A673 (cell line): ENCODE results near the gene HERC4. TPM values are rescaled to one million over a fixed set of nuclear protein-coding genes. Genes with fewer than 3 reads are reported as not detected.

ENCODE experiments used
- BruUV-seq: library from RNA; stranded (reverse); fragments of 400-500 nt; replicated peaks from 2 replicates; lab custom pipeline; 2021; lab: Mats Ljungman, UMichigan
- CTCF ChIA-PET: fragments of 300-600 bp; sonication (Branson Sonifier 250); formaldehyde crosslinking; loops from one replicate; lab custom pipeline; 2022; ENCODE audit warnings: antibody characterized with exemption; lab: Charles Lee
- POLR2A ChIA-PET: fragments of 300-600 bp; sonication (Branson Sonifier 250); formaldehyde crosslinking; loops from one replicate; lab custom pipeline; 2022; ENCODE audit warnings: antibody characterized with exemption; ENCODE audit not compliant: low non-redundant PET; lab: Charles Lee
- DNase-seq: peaks from one replicate; pipeline ENCODE4 v3.0.0-alpha.2; 2015; ENCODE audit warnings: low spot score
- H3K27ac ChIP-seq: fragments of 200-600 bp; sonication (generic); 2 replicates; pipeline ENCODE4 v1.5.1; 2016; ENCODE audit warnings: mixed run types, low read depth, mild to moderate bottlenecking, mixed read lengths, antibody characterized with exemption, low read length; ENCODE audit not compliant: poor library complexity, severe bottlenecking
- H3K27me3 ChIP-seq: fragments of 200-600 bp; sonication (generic); replicated peaks from 2 replicates; pipeline ENCODE4 v1.6.1; 2017; ENCODE audit warnings: mixed run types, low read depth, mild to moderate bottlenecking, mixed read lengths, antibody characterized with exemption, low read length; ENCODE audit not compliant: insufficient read depth, poor library complexity
- H3K36me3 ChIP-seq: fragments of 200-600 bp; sonication (generic); 2 replicates; pipeline ENCODE4 v1.6.1; 2016; ENCODE audit warnings: mixed run types, mild to moderate bottlenecking, mixed read lengths, antibody characterized with exemption, low read length; ENCODE audit not compliant: insufficient read depth, poor library complexity, severe bottlenecking
- H3K4me1 ChIP-seq: fragments of 200-600 bp; sonication (generic); 2 replicates; pipeline ENCODE4 v1.6.1; 2017; ENCODE audit warnings: mixed run types, mild to moderate bottlenecking, mixed read lengths, antibody characterized with exemption, low read length; ENCODE audit not compliant: insufficient read depth, poor library complexity, severe bottlenecking
- H3K4me3 ChIP-seq: fragments of 200-600 bp; sonication (generic); 2 replicates; pipeline ENCODE4 v1.5.1; 2016; ENCODE audit warnings: low read depth, mixed run types, mild to moderate bottlenecking, mixed read lengths, low read length; ENCODE audit not compliant: poor library complexity, severe bottlenecking
- H3K9me3 ChIP-seq: fragments of 200-600 bp; sonication (generic); 2 replicates; pipeline ENCODE4 v1.6.1; 2016; ENCODE audit warnings: mixed run types, low read depth, mild to moderate bottlenecking, mixed read lengths, antibody characterized with exemption, low read length; ENCODE audit not compliant: poor library complexity, severe bottlenecking
- CTCF ChIP-seq: fragments of 300-800, 200-600 bp; sonication (generic); conservative IDR thresholded peaks from 2 replicates; pipeline ENCODE4 v1.5.1; 2017; ENCODE audit warnings: low read depth, mild to moderate bottlenecking, antibody characterized with exemption, low read length, moderate library complexity, mixed read lengths
- EZH2 ChIP-seq: fragments of 200-600 bp; sonication (generic); IDR thresholded peaks from 2 replicates; pipeline ENCODE4 v1.6.1; 2017; ENCODE audit warnings: borderline replicate concordance, low read depth, mild to moderate bottlenecking, mixed read lengths, antibody characterized with exemption, low read length; ENCODE audit not compliant: poor library complexity, severe bottlenecking
- intact Hi-C: fragments of 100-400 bp; cut with micrococcal nuclease; formaldehyde crosslinking; loops from one replicate; pipeline ENCODE4 v1.10.0; 2022; ENCODE audit not compliant: unreplicated experiment
- total RNA-seq: library from RNA; stranded (reverse); gene quantifications from 2 replicates; pipeline ENCODE4 v1.2.3, GENCODE V29; 2021

The HERC4 gene
- total RNA-seq, 1 experiment from 2014 or later, result 52.2 TPM

DNA sequence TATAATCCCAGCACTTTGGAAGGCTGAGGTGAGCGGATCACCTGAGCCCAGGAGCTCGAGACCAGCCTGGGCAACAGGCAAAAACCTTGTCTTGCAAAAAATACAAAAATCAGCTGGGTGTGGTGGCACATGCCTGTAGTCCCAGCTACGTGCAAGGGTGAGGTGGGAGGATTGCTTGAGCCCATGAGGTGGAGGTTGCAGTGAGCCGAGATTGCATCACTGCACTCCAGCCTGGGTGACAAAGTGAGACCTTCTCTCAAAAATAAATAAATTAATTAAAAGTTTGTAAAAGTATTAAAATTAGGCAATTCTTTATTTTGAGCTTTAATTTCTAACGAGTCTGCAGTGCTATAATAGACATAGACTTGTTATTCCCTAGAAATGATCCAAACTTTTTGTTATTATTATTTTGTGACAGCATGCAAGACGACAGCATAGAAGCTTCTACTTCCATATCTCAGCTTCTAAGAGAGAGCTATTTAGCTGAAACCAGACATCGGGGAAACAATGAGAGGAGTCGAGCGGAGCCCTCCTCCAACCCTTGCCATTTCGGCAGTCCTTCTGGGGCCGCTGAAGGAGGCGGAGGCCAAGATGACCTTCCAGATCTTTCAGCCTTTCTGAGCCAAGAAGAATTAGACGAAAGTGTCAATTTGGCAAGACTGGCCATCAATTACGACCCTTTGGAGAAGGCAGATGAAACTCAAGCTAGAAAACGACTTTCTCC lies 46.1 kb upstream of the HERC4 start:
- CTCF ChIA-PET, result no interaction called here
- Histone ChIP-seq H3K36me3 (no peaks in the 10 kb centered on the region), H3K9me3 (no peaks in the 10 kb centered on the region), H3K4me3 (no peak overlapping the region), H3K27me3 (no peaks in the 10 kb centered on the region), H3K27ac (no peak overlapping the region), H3K4me1 (peaks cover 16% of the 10 kb centered on the region)
- TF ChIP-seq EZH2 (no peak), CTCF (no peak)
- no peak for DNase-seq
- intact Hi-C loops, result no loop called here
- BruUV-seq, result no TSS peak
- POLR2A ChIA-PET, result interaction anchor here (0.6 kb wide), 1 partner anchor 774 kb away, joined by 3 read pairs; no protein-coding TSS in a partner anchor

DNA sequence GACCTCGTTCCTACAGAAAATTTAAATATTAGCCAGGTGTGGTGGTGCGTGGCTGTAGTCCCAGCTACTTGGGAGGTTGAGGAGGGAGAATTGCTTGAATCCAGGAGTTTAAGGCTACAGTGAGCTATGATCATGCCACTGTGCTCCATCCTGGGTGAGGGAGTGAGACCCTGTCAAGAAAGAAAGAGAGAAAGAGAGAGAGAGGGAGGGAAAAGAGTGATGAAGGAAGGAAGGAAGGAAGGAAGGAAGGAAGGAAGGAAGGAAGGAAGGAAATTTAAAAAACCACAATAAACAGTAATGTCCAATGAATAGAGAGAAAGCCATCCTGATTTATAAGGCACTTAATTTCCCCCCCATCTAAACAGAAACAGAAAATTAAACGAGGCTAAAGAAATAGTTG lies 43.6 kb upstream of the HERC4 start:
- H3K9me3 ChIP-seq, result no peaks in the 10 kb centered on the region
- ChIA-PET POLR2A (no interaction called here), CTCF (no interaction called here)
- intact Hi-C loops, result no loop called here
- H3K4me3 ChIP-seq, result no peak overlapping the region
- peak overlapping the region; percentile 66 for H3K27ac ChIP-seq
- peak; percentile 81 for DNase-seq
- peaks cover 16% of the 10 kb centered on the region for H3K4me1 ChIP-seq
- BruUV-seq, result no TSS peak
- H3K27me3 ChIP-seq, result no peaks in the 10 kb centered on the region
- TF ChIP-seq CTCF, result no peak
- TF ChIP-seq EZH2, result no peak
- H3K36me3 ChIP-seq, result no peaks in the 10 kb centered on the region

GRCh38 chr10:68112837-68113236 lies 37.8 kb upstream of the HERC4 start:
- H3K4me3 ChIP-seq, result no peak overlapping the region
- ChIA-PET POLR2A (interaction anchor here (0.7 kb wide), 1 partner anchor 16 kb away, joined by 10 read pairs; no protein-coding TSS in a partner anchor), CTCF (no interaction called here)
- BruUV-seq, result no TSS peak
- H3K27ac ChIP-seq, result no peak overlapping the region
- intact Hi-C loops, result no loop called here
- H3K27me3 ChIP-seq, result no peaks in the 10 kb centered on the region
- peaks cover 9% of the 10 kb centered on the region for H3K4me1 ChIP-seq
- no peak for TF ChIP-seq EZH2
- no peak for TF ChIP-seq CTCF
- H3K36me3 ChIP-seq, result no peaks in the 10 kb centered on the region
- DNase-seq, result no peak
- H3K9me3 ChIP-seq, result no peaks in the 10 kb centered on the region
